BLaER1 (cell line): ENCODE results near the gene LAMA1.
A peak's percentile ranks its signal among the peaks of the same experiment; 100 is the strongest.

Experiments
- H3K27ac ChIP-seq: shearing (Covaris generic); formaldehyde crosslinking; 2 replicates; pipeline ENCODE4 v1.8.1; 2022
- H3K27me3 ChIP-seq: shearing (Covaris generic); formaldehyde crosslinking; 2 replicates; pipeline ENCODE4 v1.8.1; 2022
- H3K36me3 ChIP-seq: shearing (Covaris generic); formaldehyde crosslinking; 2 replicates; pipeline ENCODE4 v1.8.1; 2022
- H3K4me1 ChIP-seq: shearing (Covaris generic); formaldehyde crosslinking; 2 replicates; pipeline ENCODE4 v1.8.1; 2022
- H3K4me2 ChIP-seq: shearing (Covaris generic); formaldehyde crosslinking; 2 replicates; pipeline ENCODE4 v1.8.1; 2022
- H3K4me3 ChIP-seq: shearing (Covaris generic); formaldehyde crosslinking; 2 replicates; pipeline ENCODE4 v1.8.1; 2022
- H3K9ac ChIP-seq: shearing (Covaris generic); formaldehyde crosslinking; 2 replicates; pipeline ENCODE4 v1.8.1; 2022
- H3K9me3 ChIP-seq: shearing (Covaris generic); formaldehyde crosslinking; 2 replicates; pipeline ENCODE4 v1.8.1; 2022
- H4K20me1 ChIP-seq: shearing (Covaris generic); formaldehyde crosslinking; 2 replicates; pipeline ENCODE4 v1.8.1; 2022
- Cebpa-rat ChIP-seq: shearing (Covaris generic); IDR thresholded peaks from 2 replicates; pipeline ENCODE4 v1.8.1; 2022

LAMA1 gene

DNA sequence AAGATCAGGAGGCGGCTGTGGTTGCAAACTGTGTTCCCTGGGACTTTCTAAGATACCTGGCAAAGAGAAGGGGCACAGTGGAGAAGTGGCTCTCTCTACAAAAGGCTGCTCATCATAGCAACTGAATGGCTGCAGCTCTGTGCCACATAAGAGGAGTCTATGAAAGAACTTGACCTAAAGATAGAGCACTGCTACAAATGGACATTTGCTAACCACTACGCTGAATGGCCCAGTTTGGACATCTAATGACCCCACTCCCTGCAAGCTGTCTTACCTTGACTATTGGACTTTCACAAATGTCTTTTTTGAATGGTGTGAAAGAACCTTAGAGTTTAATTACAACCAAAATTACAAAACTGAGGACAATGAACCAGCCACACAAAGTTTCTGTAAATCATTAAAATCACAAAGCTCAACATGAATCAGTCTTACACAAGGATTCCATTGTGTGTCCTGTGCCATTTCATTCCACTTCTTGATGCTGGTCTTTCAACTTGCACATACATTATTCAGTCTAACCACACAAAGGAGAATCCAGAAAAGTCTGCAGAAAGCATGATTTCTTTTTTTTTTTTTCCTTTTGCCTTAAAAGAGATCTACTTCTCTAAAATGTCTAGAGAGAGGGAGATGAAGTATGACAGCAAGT, 154.0 kb downstream of the LAMA1 start:
- H3K9me3 ChIP-seq, result no peaks in the 10 kb centered on the region
- H3K27ac ChIP-seq, result no peak overlapping the region
- H3K4me1 ChIP-seq, result no peaks in the 10 kb centered on the region
- no peaks in the 10 kb centered on the region for H4K20me1 ChIP-seq
- H3K36me3 ChIP-seq, result no peaks in the 10 kb centered on the region
- no peak overlapping the region for H3K4me3 ChIP-seq
- no peak overlapping the region for H3K4me2 ChIP-seq
- no peak for TF ChIP-seq Cebpa-rat
- H3K27me3 ChIP-seq, result no peaks in the 10 kb centered on the region
- no peak overlapping the region for H3K9ac ChIP-seq

DNA sequence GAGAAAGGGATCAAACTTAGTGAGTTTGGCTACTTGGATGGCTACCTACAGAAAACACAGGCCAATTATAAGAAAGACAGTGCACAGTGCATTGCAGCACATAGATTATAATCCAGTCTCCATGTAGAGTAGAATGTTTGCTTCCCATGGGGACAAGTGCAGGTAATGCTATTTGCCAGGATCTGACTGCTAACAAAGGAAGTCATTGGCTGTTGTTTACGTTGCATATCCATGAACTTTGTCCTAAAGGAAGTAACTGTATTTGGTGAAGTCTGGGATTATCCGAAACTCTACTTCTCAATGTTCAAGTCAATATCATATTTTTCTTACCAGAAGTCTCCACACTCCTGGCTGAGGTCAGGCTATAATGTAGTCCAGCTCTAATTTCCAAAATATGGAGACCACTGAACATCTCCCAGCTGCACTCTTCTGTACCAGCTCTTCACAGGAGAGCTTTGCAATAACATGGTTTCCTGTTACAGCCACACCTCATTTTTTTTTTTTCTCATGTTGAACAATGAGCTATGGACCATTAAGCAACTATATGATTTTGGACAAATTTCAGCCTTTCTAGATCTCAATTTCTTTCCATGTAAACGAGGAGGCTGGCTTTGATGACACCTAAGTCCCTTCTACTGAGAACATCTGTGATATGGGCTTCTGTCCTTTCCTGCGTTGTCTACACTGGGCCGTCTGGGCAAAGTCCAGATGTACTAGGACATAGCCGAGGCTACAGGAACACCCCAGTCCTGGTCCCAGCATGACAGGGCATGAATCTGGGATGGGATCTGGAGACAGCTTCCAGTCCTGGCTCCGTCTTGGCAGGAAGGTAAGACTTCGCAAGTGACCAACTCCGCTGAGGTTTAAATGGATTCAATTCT, 154.8 kb downstream of the LAMA1 start:
- TF ChIP-seq Cebpa-rat, result no peak
- Histone ChIP-seq H3K27me3 (no peaks in the 10 kb centered on the region), H3K27ac (no peak overlapping the region), H4K20me1 (no peaks in the 10 kb centered on the region), H3K36me3 (no peaks in the 10 kb centered on the region), H3K9ac (no peak overlapping the region), H3K4me3 (no peak overlapping the region), H3K4me1 (no peaks in the 10 kb centered on the region), H3K4me2 (no peak overlapping the region), H3K9me3 (no peaks in the 10 kb centered on the region)

DNA sequence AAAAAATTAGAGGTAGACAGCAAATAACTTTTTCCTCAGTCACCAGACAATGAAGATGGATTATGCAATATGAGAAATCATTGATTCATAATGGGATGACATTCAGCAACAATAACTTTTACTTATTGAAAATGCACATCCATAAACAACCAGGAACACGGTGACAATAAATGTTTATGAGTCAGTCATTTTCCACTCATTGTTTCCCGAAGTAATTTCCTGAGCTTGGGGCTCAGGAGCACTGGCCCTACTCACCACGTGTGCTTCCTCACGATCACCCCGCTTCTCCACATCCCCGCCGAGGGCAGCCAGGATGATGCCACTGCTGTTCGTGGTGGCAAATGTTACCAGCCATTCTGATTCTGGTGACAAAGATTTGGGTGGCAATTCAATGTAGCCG, 156.3 kb downstream of the LAMA1 start:
- no peaks in the 10 kb centered on the region for H3K4me1 ChIP-seq
- H3K36me3 ChIP-seq, result no peaks in the 10 kb centered on the region
- H3K9me3 ChIP-seq, result no peaks in the 10 kb centered on the region
- no peak for TF ChIP-seq Cebpa-rat
- no peaks in the 10 kb centered on the region for H4K20me1 ChIP-seq
- no peak overlapping the region for H3K4me3 ChIP-seq
- no peak overlapping the region for H3K27ac ChIP-seq
- no peak overlapping the region for H3K4me2 ChIP-seq
- no peak overlapping the region for H3K9ac ChIP-seq
- no peaks in the 10 kb centered on the region for H3K27me3 ChIP-seq

DNA sequence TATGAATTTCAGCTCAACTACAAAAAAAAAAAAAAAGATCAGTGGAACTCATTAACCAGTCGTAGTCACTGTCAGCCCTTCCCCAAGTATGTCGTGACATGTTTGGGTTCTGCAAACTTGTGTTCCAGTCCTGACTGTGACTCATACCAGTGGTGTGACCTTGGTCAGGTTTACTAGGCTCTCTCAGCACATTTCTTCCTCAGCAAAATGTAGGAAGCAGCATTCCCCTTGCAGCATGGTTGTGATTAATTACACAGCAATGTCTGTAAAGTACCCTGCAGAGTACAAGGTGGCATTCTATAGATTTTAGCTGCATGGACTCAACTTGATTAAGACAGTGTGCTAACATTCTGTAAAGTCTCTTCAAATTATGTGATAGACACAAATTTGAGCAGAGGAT, 156.9 kb downstream of the LAMA1 start:
- Histone ChIP-seq H3K9ac (no peak overlapping the region), H4K20me1 (no peaks in the 10 kb centered on the region), H3K4me3 (no peak overlapping the region), H3K36me3 (no peaks in the 10 kb centered on the region), H3K4me1 (no peaks in the 10 kb centered on the region; the same call in 1 of the 2 replicates), H3K9me3 (no peaks in the 10 kb centered on the region), H3K27ac (no peak overlapping the region), H3K4me2 (no peak overlapping the region), H3K27me3 (no peaks in the 10 kb centered on the region)
- no peak for TF ChIP-seq Cebpa-rat

DNA sequence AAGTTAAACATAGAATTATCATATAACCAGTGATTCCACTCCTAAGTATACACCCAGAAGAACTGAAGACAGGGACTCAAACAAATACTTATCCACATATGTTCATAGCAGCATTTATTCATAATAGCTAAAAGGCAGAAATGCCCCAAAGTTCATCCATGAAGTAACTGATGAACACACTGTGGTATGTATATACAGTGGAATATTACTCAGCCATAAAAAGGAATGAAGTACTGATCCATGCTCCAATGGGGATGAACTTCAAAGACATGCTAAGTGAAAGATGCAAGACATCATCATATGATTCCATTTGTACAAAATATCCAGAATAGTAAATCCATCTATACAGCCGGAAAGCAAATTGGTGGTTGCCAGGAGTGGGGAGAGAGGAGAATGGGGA, 157.5 kb downstream of the LAMA1 start:
- H3K4me2 ChIP-seq, result no peak overlapping the region
- H3K9me3 ChIP-seq, result no peaks in the 10 kb centered on the region
- no peak overlapping the region for H3K4me3 ChIP-seq
- no peak for TF ChIP-seq Cebpa-rat
- no peaks in the 10 kb centered on the region for H3K36me3 ChIP-seq
- H3K4me1 ChIP-seq, result peaks cover 4% of the 10 kb centered on the region
- no peak overlapping the region for H3K9ac ChIP-seq
- H3K27me3 ChIP-seq, result no peaks in the 10 kb centered on the region
- H3K27ac ChIP-seq, result no peak overlapping the region
- no peaks in the 10 kb centered on the region for H4K20me1 ChIP-seq

DNA sequence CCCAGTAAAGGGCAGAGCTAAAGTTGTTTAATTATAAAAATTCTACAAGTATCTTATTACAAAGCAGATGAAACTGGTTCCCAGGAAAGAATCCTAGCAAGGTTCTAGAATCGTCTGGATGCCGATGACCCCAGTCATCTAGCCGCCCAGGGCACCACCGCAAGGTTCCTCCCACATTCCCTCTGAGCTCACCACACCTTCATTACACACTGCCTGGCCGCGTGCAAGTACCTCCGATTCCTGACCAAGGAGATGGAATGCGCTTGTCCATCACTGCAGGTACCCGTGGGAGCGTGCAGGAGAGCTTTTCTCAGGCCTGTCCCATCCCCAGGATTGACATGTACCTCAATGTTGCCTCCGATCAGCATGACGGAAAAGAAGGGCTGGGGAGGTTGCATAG, 158.5 kb downstream of the LAMA1 start:
- Histone ChIP-seq H3K9me3 (no peaks in the 10 kb centered on the region), H3K4me2 (no peak overlapping the region), H3K4me1 (peaks cover 13% of the 10 kb centered on the region), H3K4me3 (no peak overlapping the region), H4K20me1 (no peaks in the 10 kb centered on the region), H3K36me3 (no peaks in the 10 kb centered on the region), H3K27ac (no peak overlapping the region), H3K27me3 (no peaks in the 10 kb centered on the region), H3K9ac (no peak overlapping the region)
- TF ChIP-seq Cebpa-rat, result no peak

DNA sequence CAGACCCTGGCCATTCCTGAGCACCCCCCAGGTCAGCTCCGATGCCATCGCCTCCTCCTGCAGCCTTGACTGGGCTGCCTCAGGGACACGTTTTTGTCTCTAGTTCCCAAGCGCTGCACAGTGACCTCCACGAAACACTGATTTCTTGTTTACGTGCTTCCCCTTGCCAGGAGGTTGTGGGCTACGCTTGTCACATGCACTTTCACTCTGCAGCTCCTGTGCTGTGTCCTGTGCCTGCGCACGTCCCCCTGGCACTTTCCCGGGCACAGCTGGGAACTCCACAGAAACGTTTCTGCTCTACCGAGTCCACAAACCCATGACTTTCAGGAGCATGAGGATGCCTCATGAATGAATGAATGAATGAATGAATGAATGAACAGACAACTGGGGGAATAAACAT, 160.6 kb downstream of the LAMA1 start:
- H3K4me1 ChIP-seq, result peaks cover 13% of the 10 kb centered on the region
- H3K27ac ChIP-seq, result no peak overlapping the region
- H3K9ac ChIP-seq, result no peak overlapping the region
- H3K4me3 ChIP-seq, result no peak overlapping the region
- no peaks in the 10 kb centered on the region for H3K36me3 ChIP-seq
- no peak for TF ChIP-seq Cebpa-rat
- no peaks in the 10 kb centered on the region for H3K9me3 ChIP-seq
- no peak overlapping the region for H3K4me2 ChIP-seq
- no peaks in the 10 kb centered on the region for H4K20me1 ChIP-seq
- no peaks in the 10 kb centered on the region for H3K27me3 ChIP-seq

DNA sequence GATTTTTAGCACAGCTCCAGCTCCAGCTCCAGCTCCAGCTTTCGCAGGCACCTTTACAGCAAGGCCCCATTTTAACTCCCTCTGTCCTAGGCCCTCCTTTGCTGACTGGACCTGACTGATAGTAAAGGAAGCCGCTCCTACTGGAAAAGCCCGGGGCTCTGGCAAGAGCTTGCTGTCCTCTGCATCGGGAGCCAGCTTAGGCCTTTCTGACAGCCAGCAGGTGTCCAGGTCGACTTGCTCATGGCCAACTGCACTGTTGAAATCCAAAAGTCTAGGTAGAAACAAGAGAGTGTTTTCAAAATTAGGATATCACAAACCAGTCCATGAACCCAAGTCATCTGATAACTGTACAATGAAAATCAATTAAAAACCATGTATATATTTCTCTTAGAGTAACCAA, 161.1 kb downstream of the LAMA1 start:
- Histone ChIP-seq H3K27me3 (no peaks in the 10 kb centered on the region), H3K9ac (no peak overlapping the region), H3K4me2 (no peak overlapping the region), H4K20me1 (no peaks in the 10 kb centered on the region), H3K4me3 (no peak overlapping the region), H3K4me1 (peaks cover 13% of the 10 kb centered on the region), H3K9me3 (no peaks in the 10 kb centered on the region), H3K36me3 (no peaks in the 10 kb centered on the region), H3K27ac (no peak overlapping the region)
- no peak for TF ChIP-seq Cebpa-rat

DNA sequence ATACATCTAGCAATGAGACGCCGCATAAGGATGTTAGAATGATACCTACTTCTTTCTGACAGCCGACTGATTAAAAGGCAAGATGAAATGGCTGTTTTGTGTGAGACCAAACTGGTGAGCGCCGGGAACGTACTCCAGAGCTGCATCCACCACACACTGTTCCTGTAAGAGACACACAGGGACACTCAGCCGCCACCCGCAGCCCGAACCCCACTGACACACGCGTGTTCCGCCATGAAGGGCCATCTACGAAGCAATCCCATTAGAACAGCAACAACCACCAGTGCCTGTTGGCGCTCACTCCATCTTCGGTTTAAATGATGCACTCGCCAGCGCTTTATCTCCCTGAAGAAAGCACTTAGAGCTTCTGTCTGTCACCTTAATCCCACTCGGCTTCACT, 162.3 kb downstream of the LAMA1 start:
- H3K4me1 ChIP-seq, result peaks cover 13% of the 10 kb centered on the region
- no peak for TF ChIP-seq Cebpa-rat
- no peaks in the 10 kb centered on the region for H3K36me3 ChIP-seq
- H3K4me2 ChIP-seq, result peak overlapping the region; percentile 52
- H3K9me3 ChIP-seq, result no peaks in the 10 kb centered on the region
- H3K4me3 ChIP-seq, result no peak overlapping the region
- no peak overlapping the region for H3K9ac ChIP-seq
- no peaks in the 10 kb centered on the region for H4K20me1 ChIP-seq
- H3K27me3 ChIP-seq, result no peaks in the 10 kb centered on the region
- no peak overlapping the region for H3K27ac ChIP-seq

DNA sequence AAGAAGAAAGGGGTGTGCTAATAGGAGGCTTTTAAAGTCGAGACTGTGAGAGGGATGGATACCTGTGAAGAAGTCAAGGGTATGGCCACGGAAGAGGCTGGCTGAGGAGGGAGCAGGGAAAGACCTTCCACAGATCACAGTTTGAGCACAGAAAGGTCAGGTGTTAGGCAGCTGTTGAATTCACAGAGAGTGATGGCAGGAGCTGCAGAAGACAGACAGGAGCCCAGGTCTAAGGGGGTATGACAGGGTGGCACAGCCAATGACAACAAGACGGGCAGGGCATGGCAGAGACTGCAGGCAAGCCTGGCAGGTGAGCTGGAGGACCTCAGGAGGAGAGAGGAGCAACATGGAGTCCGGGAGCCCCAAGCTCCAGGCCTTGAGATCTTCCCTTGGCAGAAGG, 163.1 kb downstream of the LAMA1 start:
- peak overlapping the region; percentile 52 for H3K4me2 ChIP-seq
- H3K36me3 ChIP-seq, result no peaks in the 10 kb centered on the region
- H3K4me1 ChIP-seq, result peaks cover 13% of the 10 kb centered on the region
- H3K27ac ChIP-seq, result no peak overlapping the region
- no peaks in the 10 kb centered on the region for H4K20me1 ChIP-seq
- H3K9ac ChIP-seq, result no peak overlapping the region
- no peaks in the 10 kb centered on the region for H3K27me3 ChIP-seq
- no peaks in the 10 kb centered on the region for H3K9me3 ChIP-seq
- TF ChIP-seq Cebpa-rat, result no peak
- no peak overlapping the region for H3K4me3 ChIP-seq
